ENCODE data around the gene PBX1.

DNA sequence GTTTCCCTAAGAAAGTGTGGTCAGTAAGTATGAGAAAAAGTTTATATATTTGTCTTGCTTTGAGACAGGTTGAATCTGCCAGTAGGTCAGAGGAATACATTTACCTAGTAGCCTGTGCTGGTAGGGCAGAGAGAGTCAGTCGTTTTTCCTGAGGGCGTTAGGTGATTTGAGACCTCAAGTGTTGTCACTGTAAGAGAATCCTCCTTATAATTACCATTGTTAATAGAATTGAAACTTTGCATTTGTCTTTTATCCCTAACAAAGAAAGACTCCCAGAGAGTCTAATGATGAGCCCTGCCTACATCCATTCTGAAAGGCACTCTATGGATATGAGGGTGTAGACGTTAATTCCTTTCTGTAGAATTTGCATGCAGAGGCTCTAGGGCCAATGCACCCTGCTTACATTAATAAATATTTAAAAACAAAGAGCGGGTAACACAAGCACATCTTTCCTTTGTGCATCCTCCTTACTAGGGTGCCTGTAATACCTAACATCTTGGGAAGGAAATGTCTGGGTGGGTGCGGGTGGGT lies 16.4 kb downstream of the PBX1 start:
- TF ChIP-seq, protein P1, sequence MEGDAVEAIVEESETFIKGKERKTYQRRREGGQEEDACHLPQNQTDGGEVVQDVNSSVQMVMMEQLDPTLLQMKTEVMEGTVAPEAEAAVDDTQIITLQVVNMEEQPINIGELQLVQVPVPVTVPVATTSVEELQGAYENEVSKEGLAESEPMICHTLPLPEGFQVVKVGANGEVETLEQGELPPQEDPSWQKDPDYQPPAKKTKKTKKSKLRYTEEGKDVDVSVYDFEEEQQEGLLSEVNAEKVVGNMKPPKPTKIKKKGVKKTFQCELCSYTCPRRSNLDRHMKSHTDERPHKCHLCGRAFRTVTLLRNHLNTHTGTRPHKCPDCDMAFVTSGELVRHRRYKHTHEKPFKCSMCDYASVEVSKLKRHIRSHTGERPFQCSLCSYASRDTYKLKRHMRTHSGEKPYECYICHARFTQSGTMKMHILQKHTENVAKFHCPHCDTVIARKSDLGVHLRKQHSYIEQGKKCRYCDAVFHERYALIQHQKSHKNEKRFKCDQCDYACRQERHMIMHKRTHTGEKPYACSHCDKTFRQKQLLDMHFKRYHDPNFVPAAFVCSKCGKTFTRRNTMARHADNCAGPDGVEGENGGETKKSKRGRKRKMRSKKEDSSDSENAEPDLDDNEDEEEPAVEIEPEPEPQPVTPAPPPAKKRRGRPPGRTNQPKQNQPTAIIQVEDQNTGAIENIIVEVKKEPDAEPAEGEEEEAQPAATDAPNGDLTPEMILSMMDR (IDR thresholded peaks at IDR 0.05): no peak
- TF ChIP-seq, protein P2, sequence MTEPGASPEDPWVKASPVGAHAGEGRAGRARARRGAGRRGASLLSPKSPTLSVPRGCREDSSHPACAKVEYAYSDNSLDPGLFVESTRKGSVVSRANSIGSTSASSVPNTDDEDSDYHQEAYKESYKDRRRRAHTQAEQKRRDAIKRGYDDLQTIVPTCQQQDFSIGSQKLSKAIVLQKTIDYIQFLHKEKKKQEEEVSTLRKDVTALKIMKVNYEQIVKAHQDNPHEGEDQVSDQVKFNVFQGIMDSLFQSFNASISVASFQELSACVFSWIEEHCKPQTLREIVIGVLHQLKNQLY (CRISPR knock-in tag; IDR thresholded peaks at IDR 0.05): no peak
- TF ChIP-seq GABPB1 (CRISPR knock-in tag; IDR thresholded peaks at IDR 0.05) (no peak), CREB1 (CRISPR knock-in tag; IDR thresholded peaks at IDR 0.05) (no peak), FOXK1 (CRISPR knock-in tag; IDR thresholded peaks at IDR 0.05) (no peak), TCF7 (CRISPR knock-in tag; IDR thresholded peaks at IDR 0.05; ENCODE audit: low read depth) (no peak), NFYB (CRISPR knock-in tag; conservative IDR thresholded peaks at IDR 0.05; ENCODE audit: low read depth) (no peak), TP53 (CRISPR knock-in tag; IDR thresholded peaks at IDR 0.05) (no peak)
- TF ChIP-seq, protein P3, sequence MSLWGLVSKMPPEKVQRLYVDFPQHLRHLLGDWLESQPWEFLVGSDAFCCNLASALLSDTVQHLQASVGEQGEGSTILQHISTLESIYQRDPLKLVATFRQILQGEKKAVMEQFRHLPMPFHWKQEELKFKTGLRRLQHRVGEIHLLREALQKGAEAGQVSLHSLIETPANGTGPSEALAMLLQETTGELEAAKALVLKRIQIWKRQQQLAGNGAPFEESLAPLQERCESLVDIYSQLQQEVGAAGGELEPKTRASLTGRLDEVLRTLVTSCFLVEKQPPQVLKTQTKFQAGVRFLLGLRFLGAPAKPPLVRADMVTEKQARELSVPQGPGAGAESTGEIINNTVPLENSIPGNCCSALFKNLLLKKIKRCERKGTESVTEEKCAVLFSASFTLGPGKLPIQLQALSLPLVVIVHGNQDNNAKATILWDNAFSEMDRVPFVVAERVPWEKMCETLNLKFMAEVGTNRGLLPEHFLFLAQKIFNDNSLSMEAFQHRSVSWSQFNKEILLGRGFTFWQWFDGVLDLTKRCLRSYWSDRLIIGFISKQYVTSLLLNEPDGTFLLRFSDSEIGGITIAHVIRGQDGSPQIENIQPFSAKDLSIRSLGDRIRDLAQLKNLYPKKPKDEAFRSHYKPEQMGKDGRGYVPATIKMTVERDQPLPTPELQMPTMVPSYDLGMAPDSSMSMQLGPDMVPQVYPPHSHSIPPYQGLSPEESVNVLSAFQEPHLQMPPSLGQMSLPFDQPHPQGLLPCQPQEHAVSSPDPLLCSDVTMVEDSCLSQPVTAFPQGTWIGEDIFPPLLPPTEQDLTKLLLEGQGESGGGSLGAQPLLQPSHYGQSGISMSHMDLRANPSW (CRISPR knock-in tag; conservative IDR thresholded peaks at IDR 0.05; ENCODE audit: low read depth): no peak
- TF ChIP-seq, protein P4, sequence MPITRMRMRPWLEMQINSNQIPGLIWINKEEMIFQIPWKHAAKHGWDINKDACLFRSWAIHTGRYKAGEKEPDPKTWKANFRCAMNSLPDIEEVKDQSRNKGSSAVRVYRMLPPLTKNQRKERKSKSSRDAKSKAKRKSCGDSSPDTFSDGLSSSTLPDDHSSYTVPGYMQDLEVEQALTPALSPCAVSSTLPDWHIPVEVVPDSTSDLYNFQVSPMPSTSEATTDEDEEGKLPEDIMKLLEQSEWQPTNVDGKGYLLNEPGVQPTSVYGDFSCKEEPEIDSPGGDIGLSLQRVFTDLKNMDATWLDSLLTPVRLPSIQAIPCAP (CRISPR knock-in tag; IDR thresholded peaks at IDR 0.05): no peak
- TF ChIP-seq, protein P5, sequence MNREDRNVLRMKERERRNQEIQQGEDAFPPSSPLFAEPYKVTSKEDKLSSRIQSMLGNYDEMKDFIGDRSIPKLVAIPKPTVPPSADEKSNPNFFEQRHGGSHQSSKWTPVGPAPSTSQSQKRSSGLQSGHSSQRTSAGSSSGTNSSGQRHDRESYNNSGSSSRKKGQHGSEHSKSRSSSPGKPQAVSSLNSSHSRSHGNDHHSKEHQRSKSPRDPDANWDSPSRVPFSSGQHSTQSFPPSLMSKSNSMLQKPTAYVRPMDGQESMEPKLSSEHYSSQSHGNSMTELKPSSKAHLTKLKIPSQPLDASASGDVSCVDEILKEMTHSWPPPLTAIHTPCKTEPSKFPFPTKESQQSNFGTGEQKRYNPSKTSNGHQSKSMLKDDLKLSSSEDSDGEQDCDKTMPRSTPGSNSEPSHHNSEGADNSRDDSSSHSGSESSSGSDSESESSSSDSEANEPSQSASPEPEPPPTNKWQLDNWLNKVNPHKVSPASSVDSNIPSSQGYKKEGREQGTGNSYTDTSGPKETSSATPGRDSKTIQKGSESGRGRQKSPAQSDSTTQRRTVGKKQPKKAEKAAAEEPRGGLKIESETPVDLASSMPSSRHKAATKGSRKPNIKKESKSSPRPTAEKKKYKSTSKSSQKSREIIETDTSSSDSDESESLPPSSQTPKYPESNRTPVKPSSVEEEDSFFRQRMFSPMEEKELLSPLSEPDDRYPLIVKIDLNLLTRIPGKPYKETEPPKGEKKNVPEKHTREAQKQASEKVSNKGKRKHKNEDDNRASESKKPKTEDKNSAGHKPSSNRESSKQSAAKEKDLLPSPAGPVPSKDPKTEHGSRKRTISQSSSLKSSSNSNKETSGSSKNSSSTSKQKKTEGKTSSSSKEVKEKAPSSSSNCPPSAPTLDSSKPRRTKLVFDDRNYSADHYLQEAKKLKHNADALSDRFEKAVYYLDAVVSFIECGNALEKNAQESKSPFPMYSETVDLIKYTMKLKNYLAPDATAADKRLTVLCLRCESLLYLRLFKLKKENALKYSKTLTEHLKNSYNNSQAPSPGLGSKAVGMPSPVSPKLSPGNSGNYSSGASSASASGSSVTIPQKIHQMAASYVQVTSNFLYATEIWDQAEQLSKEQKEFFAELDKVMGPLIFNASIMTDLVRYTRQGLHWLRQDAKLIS (CRISPR knock-in tag; IDR thresholded peaks at IDR 0.05; ENCODE audit: borderline replicate concordance): no peak
